ENCODE measurements around the gene PTMA.

PTMA gene

DNA sequence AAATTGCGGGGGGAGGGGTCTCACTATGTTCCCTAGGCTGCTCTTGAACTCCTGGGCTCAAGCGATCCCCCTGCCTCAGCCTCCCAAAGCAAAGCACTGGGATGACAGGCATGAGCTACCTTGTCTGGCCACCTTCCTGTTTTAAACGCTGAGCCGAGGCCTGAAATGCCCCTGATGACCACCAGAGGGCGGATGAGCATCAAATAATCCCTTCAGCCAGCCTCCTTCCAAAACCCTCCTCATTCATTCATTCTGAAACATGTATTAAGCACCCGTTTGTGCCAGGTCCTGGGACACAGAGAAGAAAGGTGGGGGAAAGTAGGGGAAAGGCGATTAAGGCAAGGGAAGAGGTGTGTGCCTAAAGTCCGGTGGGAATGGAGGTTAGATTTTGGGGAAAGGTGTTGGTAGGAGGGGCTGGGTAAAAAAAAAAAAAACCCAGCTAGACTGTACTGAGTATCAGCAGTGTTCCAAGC, 30.7 kb upstream of the PTMA start:
- DNase-seq, result peak; percentile 86

DNA sequence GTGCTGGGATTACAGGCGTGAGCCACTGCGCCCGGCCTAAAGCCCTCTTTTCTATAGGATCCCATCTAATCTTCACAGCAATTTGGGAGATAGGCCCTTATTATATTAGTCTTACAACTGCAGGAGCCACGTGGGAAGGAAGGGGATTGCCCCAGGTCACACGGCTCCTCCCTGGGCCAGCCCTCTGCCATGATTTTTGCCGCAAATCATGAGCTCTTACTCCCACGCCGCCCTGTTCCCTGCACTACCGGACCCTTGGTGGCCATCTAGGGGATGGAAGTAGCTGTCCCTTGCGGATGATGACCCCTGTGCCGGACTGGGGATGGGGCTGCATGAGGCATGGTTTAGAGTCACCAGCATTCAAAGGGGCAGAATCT, 28.4 kb upstream of the PTMA start:
- DNase-seq, result no peak

DNA sequence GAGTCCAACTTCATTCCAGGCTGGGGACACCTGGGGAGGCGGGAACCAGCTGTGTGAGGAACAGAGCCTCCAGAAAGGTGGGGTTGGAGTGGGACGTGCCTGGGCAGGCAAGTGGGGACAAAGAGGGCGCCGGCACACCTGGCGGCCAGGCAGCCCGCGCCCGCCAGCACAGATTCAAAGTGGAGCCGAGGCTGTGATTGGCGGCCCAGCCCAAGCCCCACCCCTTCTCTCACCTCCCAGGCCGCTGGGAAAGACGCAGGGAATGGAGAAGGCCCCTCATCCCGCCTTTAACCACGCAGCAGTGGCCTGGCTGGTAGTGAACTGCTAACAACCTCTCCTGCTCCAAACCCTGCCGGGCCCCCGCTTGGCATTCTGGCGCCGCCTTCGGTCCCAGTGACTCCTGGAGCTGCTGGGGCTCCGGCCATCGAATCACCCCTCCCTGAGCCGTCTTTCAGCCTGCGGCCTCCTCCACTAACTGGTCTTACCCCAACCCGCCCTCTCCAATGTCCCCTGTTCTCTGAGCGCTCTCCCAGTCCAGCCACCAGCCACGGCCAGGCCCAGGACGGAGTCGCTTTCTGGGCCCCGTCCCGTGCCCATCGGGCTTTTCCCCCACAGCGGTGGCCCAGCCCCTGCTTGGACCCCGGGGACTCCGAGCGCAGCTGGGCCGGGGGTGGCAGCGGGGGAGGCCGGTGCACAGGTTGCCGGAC, 27.9 kb upstream of the PTMA start:
- DNase-seq, result no peak

DNA sequence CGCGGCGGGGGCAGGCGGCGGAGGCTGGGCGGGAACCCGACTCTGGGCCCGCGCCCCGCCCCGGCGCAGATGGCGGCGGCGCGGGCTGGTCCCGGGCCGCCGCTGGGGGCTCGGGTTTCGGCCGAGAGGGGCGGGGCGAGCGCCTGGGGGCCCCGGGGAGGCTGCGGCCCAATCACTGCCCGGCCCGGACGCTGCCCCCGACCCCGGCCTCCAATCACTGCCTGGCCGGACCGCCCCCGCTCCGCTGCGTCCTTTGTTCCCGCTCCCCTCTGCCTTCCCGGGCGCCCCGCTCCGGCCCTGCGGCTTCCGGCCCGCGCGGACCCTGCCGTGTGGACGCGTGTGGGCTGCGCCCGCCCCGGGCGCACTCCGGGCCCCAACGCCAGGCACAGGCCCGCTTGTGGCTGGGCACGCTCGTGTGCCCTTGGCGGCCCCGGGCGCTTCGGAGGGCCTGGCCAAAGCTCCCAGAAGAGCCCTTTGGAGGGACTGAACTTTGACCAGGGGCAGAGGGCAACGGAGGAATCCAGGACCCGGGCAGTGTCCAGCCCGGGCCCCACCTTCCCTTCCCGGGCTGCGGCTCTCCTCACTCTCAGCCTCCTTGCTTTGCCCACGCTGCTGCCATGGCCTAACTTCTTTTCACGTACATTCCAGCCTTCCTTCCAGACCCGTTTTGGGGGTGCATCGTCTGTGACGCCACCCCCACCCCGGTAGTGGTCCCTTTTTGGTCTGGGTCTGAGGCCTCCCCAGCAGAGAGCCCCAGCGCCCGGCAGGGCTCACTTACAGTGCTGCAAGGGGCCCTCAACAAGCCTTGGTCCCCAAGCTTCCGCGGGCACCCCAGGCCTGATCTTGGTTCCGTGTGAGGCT, 27.1 kb upstream of the PTMA start:
- no peak for DNase-seq

DNA sequence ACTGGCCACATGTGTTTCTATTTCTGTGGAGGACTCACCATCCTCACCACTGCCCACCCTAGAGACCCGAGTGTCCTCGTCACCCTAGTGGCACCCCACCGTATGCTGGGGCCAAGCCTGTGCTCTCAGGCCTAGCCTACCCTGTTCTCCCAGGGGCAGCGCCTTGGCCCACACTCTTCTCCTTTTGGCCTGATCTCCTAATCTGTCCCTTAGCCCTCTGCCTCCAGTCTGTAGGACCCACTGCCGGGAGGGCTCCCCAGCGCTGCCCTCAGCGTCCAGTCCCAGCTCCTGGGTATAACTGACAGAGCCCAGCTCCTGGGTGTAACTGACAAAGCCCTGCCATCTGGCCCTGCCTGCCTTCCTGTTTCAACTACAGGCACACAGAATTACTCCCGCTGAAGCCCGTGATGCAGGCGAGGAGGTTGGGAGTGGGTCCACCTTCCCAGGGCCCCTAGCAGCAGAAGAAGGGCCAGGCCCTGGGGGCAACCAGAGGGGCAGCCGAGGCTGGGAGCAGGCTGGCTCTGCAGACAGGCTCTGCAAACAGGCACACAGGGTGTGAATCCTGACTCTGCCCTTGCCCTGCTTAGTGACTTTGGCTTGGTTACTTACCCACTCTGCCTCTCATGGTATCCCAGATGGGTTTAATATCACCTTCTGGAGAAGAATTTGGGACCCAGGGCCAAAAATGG, 25.6 kb upstream of the PTMA start:
- no peak for DNase-seq

- no peak for DNase-seq
Measured at GRCh38 chr2:231683292-231684235, 24.8 kb upstream of the PTMA start.

DNA sequence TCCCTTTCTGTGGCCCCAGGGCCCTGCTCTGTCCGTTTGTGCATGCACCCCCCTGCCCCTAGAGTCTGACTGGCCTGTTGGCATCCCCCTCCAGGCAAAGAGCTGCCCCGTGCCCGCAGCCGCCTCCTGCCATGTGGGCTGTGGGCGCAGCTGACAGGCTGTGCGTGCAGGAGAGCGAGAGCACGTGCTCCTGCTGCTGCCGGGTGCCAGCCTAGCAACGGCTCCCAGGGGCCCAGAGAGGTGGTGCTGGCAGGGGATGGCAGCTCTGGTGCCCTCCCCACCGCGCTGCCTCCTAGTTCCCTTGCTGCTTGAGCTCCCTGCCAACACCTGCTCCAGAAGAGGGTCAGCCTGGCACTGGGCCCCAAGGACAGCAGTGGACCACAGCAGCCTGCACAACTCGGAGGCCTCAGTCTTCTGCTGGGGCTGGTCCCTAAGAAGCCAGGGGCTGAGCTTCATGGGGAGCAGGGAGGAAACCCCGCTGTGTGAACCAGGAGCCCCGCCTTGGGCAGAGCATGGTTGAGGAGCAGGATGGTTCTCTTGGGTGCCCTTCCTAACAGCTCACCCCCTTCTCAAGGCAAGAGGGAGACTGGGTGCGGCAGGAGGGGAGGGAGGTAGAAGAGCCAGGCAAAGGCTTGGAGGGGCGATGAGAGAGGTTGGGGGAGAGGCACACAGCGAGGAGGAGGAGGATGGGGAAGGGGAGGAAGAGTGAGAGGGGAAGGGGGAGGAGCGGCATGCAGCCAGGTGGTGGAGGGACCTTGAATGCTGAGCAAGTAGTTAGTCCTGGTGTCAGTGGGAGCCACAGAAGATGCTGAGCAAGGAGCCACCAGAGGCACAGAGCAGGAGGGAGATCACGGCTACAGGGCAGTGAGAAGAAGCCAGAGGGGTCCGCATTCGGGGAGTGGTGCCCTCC, 23.8 kb upstream of the PTMA start:
- DNase-seq, result no peak

DNA sequence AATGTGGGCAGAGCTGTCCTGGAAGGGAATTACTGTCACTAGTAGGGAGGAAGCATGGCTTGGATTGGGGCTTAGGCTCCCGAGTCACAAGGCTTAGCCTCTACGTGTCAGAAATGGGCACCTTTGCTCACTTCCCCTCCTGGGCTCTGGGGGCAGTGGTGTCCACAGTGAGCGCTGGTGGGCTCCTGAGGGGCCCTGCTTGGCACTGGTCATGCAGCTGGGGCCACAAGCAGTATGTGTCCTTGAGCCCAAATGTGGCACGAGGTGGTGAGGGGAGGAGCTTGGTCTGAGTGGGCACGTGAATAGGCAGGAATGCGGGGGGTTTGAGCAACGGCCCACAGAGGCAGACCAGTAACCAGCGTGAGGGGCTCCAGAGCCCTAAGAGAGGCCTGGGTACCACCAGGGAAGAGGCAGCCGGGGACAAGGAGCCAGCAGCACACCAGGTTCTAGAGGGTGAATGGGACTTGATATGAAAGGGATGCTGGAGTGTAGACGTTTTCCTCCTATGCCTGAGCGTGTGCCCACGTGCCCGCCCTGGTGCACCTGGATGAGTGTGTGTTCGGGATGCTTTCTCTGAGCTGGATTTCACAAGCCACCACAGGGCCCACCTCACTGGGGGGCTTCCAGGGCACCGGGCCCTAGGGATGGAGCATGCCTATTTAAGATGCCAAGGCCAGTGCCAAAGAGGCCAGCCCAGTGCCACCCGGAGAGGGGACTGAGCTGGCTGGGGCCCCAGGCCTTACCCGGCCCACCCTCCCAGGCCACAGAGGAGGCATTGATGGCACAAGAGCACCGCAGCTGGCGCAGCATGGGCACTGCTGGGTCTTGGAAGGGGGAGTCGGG, 22.8 kb upstream of the PTMA start:
- no peak for DNase-seq

DNA sequence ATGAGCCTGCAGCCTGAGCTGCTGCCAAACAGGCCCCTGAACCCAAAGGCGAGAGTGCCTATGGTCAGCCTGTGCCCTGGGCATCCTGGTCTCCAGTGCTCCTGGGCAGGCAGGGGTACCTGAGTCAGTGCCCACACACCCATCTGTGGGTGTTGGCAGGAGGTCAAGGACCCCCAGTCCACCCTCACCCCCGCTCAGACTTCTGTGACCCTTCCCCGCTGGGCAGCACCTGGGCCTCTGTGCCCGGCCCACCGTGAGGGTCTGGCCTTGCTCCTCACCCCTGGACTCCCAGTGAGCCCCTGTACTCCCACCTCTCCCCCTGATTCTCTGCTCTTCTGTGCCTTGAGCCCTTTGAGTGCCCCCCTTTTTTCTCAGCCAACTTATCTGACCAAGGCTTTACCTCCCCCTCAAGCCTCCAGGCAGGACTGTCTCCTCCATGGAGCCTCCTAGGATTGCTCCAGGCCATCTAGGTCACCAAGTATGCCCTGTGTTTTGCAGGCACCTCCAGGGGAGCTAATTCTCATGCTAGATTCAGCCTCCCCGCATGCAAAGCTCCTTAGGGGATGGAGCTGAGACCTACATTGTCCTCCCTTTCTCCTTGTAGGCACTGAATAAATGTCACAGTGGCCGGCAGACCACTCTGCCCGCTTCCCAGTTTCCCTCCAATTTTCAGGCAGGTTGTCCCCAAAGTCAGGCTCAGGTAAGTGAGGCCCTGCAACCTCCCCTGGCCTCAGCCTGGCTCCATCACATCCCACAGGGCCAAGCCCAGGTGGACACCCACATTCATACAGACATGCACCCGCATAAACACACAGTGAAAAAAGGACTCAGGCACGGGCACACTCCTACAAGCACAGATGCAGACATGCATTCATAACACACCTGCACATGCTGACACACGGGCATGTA, 21.9 kb upstream of the PTMA start:
- no peak for DNase-seq

- peak; percentile 52 for DNase-seq
Measured at GRCh38 chr2:231687133-231687852, 21.0 kb upstream of the PTMA start.

DNA sequence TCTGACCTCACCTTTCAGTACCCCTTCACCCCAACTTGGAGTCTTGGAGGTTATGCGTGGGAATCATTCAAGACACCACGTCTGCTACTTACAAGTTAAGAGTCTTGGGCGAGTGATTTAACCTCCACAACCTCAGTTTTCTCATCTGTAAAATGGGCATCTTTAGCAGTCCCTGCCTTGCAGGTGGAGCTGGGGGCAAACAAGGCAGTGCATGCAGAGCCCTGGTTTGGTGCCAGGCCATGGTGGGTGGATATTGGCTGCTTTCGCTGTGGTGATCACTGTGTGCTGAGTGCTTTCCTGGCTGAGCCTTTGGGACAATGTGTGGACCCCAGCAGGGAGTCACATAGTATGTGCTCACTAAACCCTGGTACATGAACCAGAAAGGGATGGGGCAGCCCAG, 20.4 kb upstream of the PTMA start:
- no peak for DNase-seq

DNA sequence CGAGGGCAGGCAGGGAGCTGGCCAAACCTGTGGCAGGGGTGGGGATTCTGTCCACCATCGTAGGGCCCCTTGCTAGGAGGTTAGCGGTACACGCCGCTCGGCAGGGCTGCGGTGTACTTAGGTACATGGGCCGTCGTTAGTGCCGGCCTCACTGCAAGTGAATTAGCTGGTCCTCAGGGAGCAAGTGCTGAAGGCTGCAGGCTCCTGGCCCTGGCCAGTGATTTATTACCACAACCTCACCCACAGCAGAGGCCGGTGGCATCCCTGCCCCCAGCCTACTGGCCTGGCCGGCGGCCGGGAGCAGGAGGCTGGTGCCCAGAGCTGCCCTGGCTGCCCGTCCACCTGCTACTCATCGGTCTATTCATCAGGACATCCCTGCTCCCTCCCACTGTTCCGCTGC, 19.6 kb upstream of the PTMA start:
- DNase-seq, result no peak

DNA sequence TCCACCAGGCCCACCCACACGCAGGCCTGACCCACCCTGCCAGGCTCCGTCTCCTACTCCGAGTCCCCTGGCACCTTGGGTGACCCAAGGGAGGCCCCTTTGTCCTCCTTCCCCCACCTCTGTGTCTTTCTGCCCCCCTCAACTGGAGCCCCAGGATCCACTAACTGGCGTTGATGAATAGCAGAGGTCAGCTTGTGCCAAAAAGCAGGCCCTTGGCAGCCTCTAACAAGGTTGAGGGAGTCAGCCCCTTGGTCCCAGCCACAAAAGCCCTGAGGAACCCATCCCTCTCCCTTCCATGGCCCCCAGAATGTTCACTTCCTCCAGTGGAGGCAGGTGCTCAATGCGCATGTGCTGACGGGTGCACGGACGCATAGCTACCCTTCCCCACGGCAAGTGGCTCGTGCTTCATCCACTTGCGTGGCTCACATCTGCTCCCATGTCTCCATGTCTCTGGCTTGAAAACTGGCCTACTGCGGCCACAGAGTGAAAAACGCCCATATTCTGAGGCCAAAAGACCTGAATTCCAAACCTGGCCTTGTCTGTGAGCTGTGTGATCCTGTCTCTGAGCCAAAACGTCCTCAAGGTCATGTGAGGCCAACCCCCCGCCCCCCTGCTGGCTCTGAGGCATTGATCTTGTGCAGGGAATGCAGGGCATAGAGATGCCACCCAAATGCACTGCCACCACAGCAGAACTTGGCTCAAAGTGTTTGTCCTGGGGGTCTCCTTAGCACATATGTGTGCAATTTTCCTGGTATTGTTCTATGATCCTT, 19.0 kb upstream of the PTMA start:
- DNase-seq, result no peak

GRCh38 chr2:231691251-231691772, 17.0 kb upstream of the PTMA start:
- DNase-seq, result no peak

- DNase-seq, result no peak
Measured at GRCh38 chr2:231692847-231693246, 15.5 kb upstream of the PTMA start.

- no peak for DNase-seq
Measured at GRCh38 chr2:231693956-231694355, 14.4 kb upstream of the PTMA start.

- DNase-seq, result no peak
Measured at GRCh38 chr2:231696004-231696367, 12.3 kb upstream of the PTMA start.

DNA sequence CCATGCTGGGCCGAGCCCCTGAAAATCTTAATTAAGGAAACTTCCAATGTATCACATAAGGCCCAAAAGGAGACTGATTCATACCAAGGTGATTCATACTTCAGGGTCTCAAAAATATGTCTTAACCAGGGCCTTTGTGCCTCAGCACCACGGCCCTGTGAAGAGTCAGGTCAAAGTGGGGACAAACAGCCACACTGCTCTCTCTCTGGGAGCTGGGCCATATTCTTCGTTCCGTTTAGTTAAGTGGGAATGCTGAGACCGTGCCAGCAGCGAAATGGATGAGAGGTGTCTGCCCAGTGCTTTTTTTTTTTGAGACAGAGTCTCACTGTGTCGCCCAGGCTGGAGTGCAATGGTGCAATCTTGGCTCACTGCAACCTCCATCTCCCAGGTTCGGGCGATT, 9.3 kb upstream of the PTMA start:
- DNase-seq, result no peak
